IPS-18a (cell line): ENCODE data around the gene SPSB1.
"Not testable (repeated sequence)": the region's sequence is repeated elsewhere in the genome, so short reads cannot be mapped to it uniquely, and the experiment has no call there.

Source experiments
- H3K27ac ChIP-seq: one replicate; pipeline ENCODE4 v1.5.1; 2013; ENCODE audit warnings: low read length
- H3K27me3 ChIP-seq: one replicate; pipeline ENCODE4 v1.6.1; 2013; ENCODE audit warnings: mild to moderate bottlenecking, low read length; ENCODE audit not compliant: control insufficient read depth, insufficient read depth
- H3K36me3 ChIP-seq: one replicate; pipeline ENCODE4 v1.6.1; 2013; ENCODE audit warnings: low read depth, low read length; ENCODE audit not compliant: control insufficient read depth
- H3K4me1 ChIP-seq: one replicate; pipeline ENCODE4 v1.6.1; 2013; ENCODE audit warnings: low read depth, low read length; ENCODE audit not compliant: control insufficient read depth
- H3K4me3 ChIP-seq: one replicate; pipeline ENCODE4 v1.5.1; 2013; ENCODE audit warnings: low read length
- H3K9ac ChIP-seq: one replicate; pipeline ENCODE4 v1.6.1; 2013; ENCODE audit warnings: mild to moderate bottlenecking, low read length, moderate library complexity
- H3K9me3 ChIP-seq: one replicate; pipeline ENCODE4 v1.6.1; 2013; ENCODE audit warnings: low read depth, low read length; ENCODE audit not compliant: control insufficient read depth

SPSB1 gene

GRCh38 chr1:9296850-9297249 lies 4.2 kb downstream of the SPSB1 start:
- no peaks in the 10 kb centered on the region for H3K36me3 ChIP-seq
- no peaks in the 10 kb centered on the region for H3K9me3 ChIP-seq
- H3K27me3 ChIP-seq, result peaks cover 23% of the 10 kb centered on the region
- H3K9ac ChIP-seq, result no peak overlapping the region
- no peak overlapping the region for H3K27ac ChIP-seq
- no peaks in the 10 kb centered on the region for H3K4me1 ChIP-seq
- no peak overlapping the region for H3K4me3 ChIP-seq

GRCh38 chr1:9297831-9298230 lies 5.1 kb downstream of the SPSB1 start:
- H3K9me3 ChIP-seq, result no peaks in the 10 kb centered on the region
- H3K9ac ChIP-seq, result no peak overlapping the region
- no peaks in the 10 kb centered on the region for H3K4me1 ChIP-seq
- H3K36me3 ChIP-seq, result no peaks in the 10 kb centered on the region
- H3K27me3 ChIP-seq, result peaks cover 17% of the 10 kb centered on the region
- H3K27ac ChIP-seq, result no peak overlapping the region
- no peak overlapping the region for H3K4me3 ChIP-seq

GRCh38 chr1:9298282-9298681 lies 5.6 kb downstream of the SPSB1 start:
- Histone ChIP-seq H3K27me3 (peaks cover 17% of the 10 kb centered on the region), H3K4me1 (no peaks in the 10 kb centered on the region), H3K9ac (no peak overlapping the region), H3K36me3 (no peaks in the 10 kb centered on the region), H3K27ac (no peak overlapping the region), H3K4me3 (no peak overlapping the region), H3K9me3 (no peaks in the 10 kb centered on the region)

GRCh38 chr1:9299571-9300541 lies 7.2 kb downstream of the SPSB1 start:
- H3K27me3 ChIP-seq, H3K27ac ChIP-seq, H3K36me3 ChIP-seq, H3K9ac ChIP-seq, H3K4me1 ChIP-seq, H3K9me3 ChIP-seq, H3K4me3 ChIP-seq: not testable (repeated sequence)

GRCh38 chr1:9300573-9300972 lies 7.9 kb downstream of the SPSB1 start:
- Histone ChIP-seq H3K4me3 (no peak overlapping the region), H3K27ac (no peak overlapping the region)

GRCh38 chr1:9302745-9303524 lies 10.2 kb downstream of the SPSB1 start:
- Histone ChIP-seq H3K4me1 (no peaks in the 10 kb centered on the region), H3K36me3 (no peaks in the 10 kb centered on the region), H3K27ac (no peak overlapping the region), H3K27me3 (no peaks in the 10 kb centered on the region), H3K9ac (no peak overlapping the region), H3K9me3 (no peaks in the 10 kb centered on the region), H3K4me3 (no peak overlapping the region)

More at GRCh38 chr1:9300573-9300972, 7.9 kb downstream of the SPSB1 start:
- Histone ChIP-seq H3K4me1 (no peaks in the 10 kb centered on the region), H3K27me3 (no peaks in the 10 kb centered on the region), H3K9ac (no peak overlapping the region), H3K36me3 (no peaks in the 10 kb centered on the region), H3K9me3 (no peaks in the 10 kb centered on the region)

- H3K36me3 ChIP-seq, result no peaks in the 10 kb centered on the region
- H3K4me3 ChIP-seq, result no peak overlapping the region
- no peak overlapping the region for H3K9ac ChIP-seq
- H3K27me3 ChIP-seq, result no peaks in the 10 kb centered on the region
- no peak overlapping the region for H3K27ac ChIP-seq
- no peaks in the 10 kb centered on the region for H3K9me3 ChIP-seq
- no peaks in the 10 kb centered on the region for H3K4me1 ChIP-seq
These were observed 11.2 kb downstream of the SPSB1 start for GRCh38 chr1:9303916-9304315.

- no peak overlapping the region for H3K4me3 ChIP-seq
- no peak overlapping the region for H3K27ac ChIP-seq
- H3K9me3 ChIP-seq, result no peaks in the 10 kb centered on the region
- H3K36me3 ChIP-seq, result no peaks in the 10 kb centered on the region
- no peaks in the 10 kb centered on the region for H3K27me3 ChIP-seq
- H3K9ac ChIP-seq, result no peak overlapping the region
- H3K4me1 ChIP-seq, result no peaks in the 10 kb centered on the region
These were observed 12.5 kb downstream of the SPSB1 start for GRCh38 chr1:9305216-9305615.

GRCh38 chr1:9306006-9306405 lies 13.3 kb downstream of the SPSB1 start:
- Histone ChIP-seq H3K27ac (no peak overlapping the region), H3K27me3 (no peaks in the 10 kb centered on the region), H3K4me1 (no peaks in the 10 kb centered on the region), H3K4me3 (no peak overlapping the region), H3K9me3 (no peaks in the 10 kb centered on the region), H3K9ac (no peak overlapping the region), H3K36me3 (no peaks in the 10 kb centered on the region)

- Histone ChIP-seq H3K9me3 (no peaks in the 10 kb centered on the region), H3K27ac (no peak overlapping the region), H3K36me3 (no peaks in the 10 kb centered on the region), H3K4me3 (no peak overlapping the region), H3K4me1 (no peaks in the 10 kb centered on the region), H3K27me3 (no peaks in the 10 kb centered on the region), H3K9ac (no peak overlapping the region)
These were observed 14.6 kb downstream of the SPSB1 start for GRCh38 chr1:9307303-9307702.

- Histone ChIP-seq H3K4me3 (no peak overlapping the region), H3K27me3 (no peaks in the 10 kb centered on the region), H3K9me3 (no peaks in the 10 kb centered on the region), H3K9ac (no peak overlapping the region), H3K27ac (no peak overlapping the region), H3K4me1 (no peaks in the 10 kb centered on the region), H3K36me3 (no peaks in the 10 kb centered on the region)
These were observed 15.6 kb downstream of the SPSB1 start for GRCh38 chr1:9308236-9308785.
